Thyroid gland (tissue), 4 donors: Measurements from ENCODE around the gene RNF14.

Experiments
- POLR2A ChIP-seq, 2 donors: fragments of 450-650 bp; IDR thresholded peaks; one replicate each; pipeline ENCODE4 v1.6.1; 2017; ENCODE audit warnings: antibody characterized with exemption in 2 of 2, mild to moderate bottlenecking in 2 of 2, moderate library complexity in 1 of 2
- TF ChIP-seq, protein P1 (sequence below), 6 experiments: fragments of 200-600 bp in 3 of 6; fragments of 450-650 bp in 3 of 6; sonication (generic) in 3 of 6; IDR thresholded peaks; one replicate each; pipeline ENCODE4 v1.5.1; 2016 to 2019; ENCODE audit warnings: antibody characterized with exemption in 6 of 6, mild to moderate bottlenecking in 2 of 6, inconsistent platforms in 1 of 6, moderate library complexity in 1 of 6

GRCh38 chr5:141941307-141941706, 27.6 kb upstream of the RNF14 start:
- TF ChIP-seq, protein P1, sequence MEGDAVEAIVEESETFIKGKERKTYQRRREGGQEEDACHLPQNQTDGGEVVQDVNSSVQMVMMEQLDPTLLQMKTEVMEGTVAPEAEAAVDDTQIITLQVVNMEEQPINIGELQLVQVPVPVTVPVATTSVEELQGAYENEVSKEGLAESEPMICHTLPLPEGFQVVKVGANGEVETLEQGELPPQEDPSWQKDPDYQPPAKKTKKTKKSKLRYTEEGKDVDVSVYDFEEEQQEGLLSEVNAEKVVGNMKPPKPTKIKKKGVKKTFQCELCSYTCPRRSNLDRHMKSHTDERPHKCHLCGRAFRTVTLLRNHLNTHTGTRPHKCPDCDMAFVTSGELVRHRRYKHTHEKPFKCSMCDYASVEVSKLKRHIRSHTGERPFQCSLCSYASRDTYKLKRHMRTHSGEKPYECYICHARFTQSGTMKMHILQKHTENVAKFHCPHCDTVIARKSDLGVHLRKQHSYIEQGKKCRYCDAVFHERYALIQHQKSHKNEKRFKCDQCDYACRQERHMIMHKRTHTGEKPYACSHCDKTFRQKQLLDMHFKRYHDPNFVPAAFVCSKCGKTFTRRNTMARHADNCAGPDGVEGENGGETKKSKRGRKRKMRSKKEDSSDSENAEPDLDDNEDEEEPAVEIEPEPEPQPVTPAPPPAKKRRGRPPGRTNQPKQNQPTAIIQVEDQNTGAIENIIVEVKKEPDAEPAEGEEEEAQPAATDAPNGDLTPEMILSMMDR (IDR thresholded peaks at IDR 0.05), result no peak
- no peak for TF ChIP-seq POLR2A (IDR thresholded peaks at IDR 0.05)
